SKM-1 (cell line): ENCODE data around the gene STK38L.

ENCODE experiments used
- DNase-seq: peaks from one replicate; lab custom pipeline; 2025; ENCODE audit not compliant: unreplicated experiment; lab: John Stamatoyannopoulos, UW

The STK38L gene

DNA sequence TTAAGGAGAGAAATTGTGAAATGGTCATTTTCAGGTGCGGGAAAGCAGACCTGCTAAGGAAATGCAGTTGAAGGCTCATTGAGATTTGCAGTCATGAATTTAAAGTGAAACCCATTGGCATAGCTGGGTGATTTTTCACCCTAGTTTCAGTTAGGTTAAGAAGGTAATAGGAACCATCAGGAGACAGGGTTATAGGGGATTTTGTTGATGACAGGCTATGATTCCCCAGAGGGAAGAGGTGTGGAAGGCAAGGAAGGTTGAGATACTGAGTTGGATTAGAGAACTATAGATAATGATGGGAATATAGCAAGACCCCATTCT lies 65.9 kb downstream of the STK38L start:
- DNase-seq: no peak

- DNase-seq: no peak
Observed at GRCh38 chr12:27316947-27317346, 72.9 kb downstream of the STK38L start.

- no peak for DNase-seq
Observed at GRCh38 chr12:27319409-27319808, 75.3 kb downstream of the STK38L start.

DNA sequence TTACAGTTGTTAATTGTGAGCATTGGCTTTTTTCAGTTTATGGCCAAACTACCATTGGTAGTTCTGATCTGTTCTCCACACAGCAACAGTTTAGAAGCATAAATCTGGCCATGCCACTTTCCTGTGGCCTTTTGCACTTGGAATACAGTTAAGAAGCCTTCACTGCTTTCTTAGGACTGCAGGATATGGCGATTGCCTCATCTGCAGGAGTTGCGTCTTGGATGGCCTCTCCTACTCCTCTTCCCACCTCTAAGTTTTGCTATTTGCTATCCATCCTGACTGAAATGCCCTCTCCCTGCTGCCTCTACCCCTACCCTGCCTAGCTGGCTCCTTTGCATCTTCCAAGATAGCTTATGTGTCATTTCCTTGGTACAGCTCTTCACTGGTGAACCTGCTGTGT lies 75.8 kb downstream of the STK38L start:
- no peak for DNase-seq

- DNase-seq: no peak
Observed at GRCh38 chr12:27324530-27324929, 80.4 kb downstream of the STK38L start.

DNA sequence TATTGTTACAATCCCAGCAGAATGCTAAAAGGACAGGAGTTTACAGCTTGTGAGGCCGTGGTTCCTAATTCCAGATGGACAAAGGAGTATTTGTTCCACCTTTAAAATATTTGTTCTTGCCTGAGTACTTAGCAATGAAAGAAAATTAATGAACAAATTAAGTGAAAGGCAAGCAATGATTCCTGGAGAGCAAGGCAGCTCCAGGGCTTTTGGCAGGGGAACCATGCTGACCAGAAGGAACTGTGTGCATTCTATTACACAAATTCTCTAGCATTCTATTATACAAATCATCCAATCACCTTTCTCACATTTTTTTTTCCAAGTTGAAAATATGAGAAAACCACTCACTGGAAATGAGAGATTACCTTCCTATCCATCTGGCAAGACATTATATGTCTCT lies 86.8 kb downstream of the STK38L start:
- no peak for DNase-seq

- no peak for DNase-seq
Observed at GRCh38 chr12:27331291-27331926, 87.3 kb downstream of the STK38L start.

- no peak for DNase-seq
Observed at GRCh38 chr12:27331927-27332324, 87.8 kb downstream of the STK38L start.

DNA sequence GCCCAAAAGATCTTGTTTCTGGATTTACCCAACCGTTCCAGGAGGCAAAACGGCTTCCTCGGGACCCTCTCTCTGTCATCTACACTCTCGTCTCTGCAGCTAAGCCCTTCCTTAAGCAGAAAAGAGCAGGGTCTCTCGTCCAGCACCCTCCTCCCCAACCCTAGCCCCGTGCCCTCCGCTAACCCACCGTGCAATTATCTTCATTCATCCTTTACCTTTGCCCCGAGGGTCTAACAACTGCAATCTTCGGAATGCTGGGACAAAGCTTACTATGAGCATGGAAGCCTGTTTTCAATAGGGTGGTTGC lies 88.3 kb downstream of the STK38L start:
- no peak for DNase-seq

DNA sequence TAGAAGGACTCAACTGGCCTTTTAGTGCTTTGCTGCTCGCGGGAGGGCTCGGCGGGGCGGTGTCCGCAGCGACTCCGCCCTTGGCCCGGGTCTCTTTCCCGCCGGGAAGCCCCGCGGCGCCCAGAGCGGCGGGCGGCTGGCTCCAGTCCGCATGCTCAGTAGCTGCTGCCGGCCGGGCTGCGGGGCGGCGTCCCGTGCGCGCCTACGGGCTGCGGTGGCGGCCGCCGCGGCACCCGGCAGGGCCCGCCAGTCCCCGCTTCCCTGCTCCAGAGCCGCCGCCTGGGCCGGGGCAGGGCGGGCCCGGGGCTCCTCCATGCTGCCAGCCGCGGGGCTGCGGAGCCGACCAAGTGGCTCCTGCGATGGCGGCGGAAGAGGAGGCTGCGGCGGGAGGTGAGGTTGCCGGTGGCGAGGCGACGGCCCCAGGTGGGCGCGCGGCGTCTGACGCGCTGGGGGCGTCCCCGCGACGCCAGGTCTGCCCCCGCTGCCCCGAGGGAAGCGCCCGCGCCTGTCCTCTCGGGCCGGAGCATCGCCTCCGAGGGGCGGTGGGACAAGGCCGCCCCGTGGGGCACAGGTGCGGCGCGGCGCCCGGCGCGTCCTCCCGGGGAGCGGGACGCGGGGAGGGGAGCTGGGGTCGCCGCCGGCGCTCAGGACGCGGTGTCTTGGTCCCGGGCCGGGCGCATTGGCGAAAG lies 88.8 kb downstream of the STK38L start, which contains the start of gene BMAL2:
Gene BMAL2 (plus strand): TSS at position 123 of the 689 bp plus-strand sequence. CDS start 237 bp downstream, at position 360.
- no peak for DNase-seq

GRCh38 chr12:27333403-27334009 lies 89.4 kb downstream of the STK38L start:
- DNase-seq: no peak

GRCh38 chr12:27334042-27334720 lies 90.1 kb downstream of the STK38L start:
- DNase-seq: no peak

GRCh38 chr12:27334721-27335082 lies 90.6 kb downstream of the STK38L start:
- DNase-seq: no peak

DNA sequence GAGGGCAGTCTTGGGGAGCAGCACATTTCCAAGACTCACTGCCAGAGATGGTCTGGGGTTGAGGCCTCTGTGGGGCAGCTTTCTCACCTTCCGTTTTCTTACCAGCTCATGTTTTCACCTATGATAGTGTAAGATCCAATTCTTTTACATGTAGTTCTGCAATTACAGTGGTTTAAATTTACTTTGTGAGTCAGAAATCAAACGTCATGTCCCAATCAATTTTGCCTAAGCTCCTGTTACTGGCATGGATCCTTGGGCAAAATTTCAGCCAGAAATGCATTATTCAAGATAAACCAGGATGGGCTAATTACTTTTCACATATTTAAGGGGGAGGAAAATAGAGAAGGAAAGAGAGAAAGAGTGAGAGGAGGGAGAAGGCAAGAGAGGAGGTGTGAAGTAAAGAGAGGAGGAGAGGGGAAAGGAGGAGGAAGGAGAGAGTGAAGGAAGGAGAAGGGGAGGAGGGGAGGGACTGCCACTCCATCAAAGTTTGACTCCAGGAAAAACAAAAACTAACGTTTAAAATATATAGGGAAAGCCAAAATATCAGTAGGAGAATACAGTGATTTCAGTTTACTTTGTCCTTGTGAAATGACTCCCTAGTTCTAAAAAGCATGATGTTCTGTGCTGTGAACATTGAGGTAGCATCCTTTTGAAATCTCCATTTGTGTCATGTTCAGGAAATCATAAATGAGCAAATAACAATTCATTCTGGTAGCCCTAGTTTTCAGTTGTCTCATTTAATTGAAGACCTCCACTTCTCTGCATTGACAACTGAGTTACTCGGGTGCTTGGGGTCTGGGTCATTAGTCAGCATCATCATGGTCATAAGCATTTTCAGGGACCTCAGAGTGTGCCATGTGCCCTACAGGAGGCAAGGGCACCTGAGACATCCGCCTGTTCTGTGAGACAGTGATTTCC lies 91.5 kb downstream of the STK38L start:
- no peak for DNase-seq

DNA sequence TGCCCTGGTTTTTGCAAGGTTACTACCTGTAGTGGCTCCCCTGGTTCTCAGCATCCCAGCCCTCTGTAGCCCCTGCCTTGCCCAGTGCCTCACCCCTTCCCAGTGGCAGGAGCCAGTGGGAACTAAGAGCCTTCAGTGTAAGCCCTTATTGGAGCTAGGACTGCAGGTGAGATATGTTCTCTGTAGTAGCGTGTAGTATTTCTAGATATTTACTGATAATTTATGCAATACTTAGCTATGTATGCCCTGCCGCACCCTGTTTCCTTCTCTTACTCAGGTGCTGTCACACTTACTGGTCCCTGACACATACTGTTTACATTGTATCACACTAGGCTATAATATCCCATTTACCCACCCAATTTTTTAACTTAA lies 92.2 kb downstream of the STK38L start:
- no peak for DNase-seq

DNA sequence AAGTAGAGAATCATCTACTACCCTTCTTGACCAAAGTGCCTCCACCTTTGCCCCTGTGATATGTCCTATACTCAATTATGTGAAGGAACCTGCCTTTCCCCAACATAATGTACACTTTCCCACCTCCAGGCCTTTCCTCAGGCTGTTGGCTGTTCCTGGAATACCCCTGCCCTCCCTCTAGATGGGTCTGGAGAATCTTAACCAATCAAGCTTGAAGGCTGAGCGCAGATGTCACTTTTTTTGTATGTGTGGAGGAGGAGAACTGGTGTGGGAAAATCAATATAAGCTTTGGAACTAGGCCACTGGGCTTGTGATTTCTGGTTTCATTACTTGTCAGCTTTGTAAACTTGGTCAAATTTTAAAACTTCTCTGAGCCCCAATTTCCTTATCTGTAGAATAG lies 93.3 kb downstream of the STK38L start:
- no peak for DNase-seq

DNA sequence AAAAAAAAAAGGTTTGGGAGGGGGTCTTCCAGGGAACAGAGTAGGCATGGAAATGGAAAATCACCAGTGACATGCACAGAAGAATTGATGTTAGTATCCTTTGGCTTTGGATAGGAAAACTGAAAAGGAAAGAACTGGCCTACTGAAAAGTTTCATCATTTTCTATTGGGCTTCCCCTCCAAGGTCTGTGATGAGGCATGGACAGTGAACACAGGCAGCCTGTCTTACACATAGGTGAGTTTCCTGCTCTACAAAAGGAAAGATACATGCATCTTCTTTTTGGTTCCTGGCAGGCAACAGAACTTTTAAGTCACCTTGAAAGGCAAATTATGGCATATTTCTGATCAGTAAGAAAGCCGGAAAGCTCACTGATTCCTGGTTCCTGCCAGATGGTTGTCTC lies 94.4 kb downstream of the STK38L start:
- no peak for DNase-seq

DNA sequence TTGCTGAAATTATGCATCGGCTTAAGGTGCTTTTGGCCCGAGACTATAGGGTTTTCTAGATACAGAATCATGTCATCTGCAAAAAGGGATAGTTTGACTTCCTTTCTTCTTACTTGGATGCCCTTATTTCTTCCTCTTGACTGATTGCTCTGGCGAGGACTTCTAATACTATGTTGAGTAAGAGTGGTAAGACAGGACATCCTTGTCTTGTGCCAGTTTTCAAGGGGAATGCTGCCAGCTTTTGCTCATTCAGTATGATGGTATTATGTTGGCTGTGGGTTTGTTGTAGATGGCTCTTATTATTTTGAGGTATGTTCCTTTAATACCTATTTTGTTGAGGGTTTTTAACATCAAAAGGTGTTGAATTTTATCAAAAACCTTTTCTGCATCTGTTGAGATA lies 96.9 kb downstream of the STK38L start:
- DNase-seq: no peak

DNA sequence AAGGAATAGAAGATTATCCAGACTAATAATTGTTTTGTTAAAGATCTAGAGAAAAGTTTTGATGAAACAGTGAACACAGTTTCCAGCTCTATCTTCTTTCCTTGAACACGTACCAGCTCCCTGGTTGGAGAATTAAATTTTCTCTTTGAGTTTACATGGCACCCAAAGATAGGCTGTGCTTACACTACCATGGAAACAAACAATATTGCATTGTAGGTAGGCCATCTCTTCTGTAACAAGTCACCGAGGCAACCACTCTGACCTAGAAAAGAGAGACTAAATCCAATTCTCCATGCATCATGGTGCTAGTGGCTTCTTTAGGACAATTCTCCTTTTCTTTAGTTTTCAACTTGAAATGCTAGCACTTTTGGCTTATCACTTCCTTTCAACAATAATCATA lies 98.5 kb downstream of the STK38L start:
- DNase-seq: no peak

- no peak for DNase-seq
Observed at GRCh38 chr12:27343255-27344000, 99.3 kb downstream of the STK38L start.

DNA sequence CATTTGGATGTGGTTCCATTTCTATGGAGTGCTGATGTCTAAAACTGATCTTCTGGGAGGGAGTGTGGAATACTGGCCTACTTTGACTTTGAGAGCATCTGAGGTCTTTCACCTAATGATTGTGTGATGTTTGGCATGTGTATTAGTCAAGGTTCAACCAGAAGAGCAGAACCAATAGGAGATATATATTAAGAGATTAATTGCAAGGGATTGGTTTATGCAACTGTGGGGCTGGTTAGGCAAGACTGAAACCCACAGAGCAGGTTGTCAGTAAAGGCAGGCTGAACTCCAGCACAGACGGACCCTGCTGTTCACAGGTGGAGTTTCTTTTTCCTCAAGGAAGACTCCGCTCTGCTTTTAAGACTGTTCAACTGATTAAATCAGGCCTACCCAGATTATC lies 100.2 kb downstream of the STK38L start:
- DNase-seq: no peak
